ENCODE results near the gene AGPAT3. TPM values are rescaled to one million over a fixed set of nuclear protein-coding genes. Genes with fewer than 3 reads are reported as not detected.

Gene AGPAT3
- total and polyA plus RNA-seq, 7 experiments from 2014 or later: 11.4 to 121 (median 62.5) TPM

DNA sequence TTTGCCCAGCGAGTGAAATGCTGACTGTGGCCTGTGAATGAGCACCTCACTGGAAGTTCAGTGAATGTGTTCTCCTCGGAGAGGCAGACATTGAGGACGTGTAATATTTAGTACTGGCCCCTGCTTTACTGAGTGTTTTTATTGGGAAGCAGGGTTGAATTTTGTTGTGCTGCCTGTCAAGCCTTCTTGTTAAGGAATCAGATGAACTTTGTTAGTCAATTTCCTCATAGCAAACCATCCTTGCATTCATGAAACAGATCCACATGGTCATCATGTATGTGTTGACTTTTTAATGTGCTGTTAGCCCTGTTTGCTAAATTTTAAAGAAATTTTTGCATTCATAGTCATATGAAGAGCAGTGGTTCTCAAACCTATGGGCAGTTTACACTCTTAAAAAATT, 47.9 kb downstream of the AGPAT3 start:
- Mint-ChIP-seq H3K27me3 (peaks cover 0 to 4% (median 0%) of the 10 kb centered on the region in 5 donors), H3K4me1 (peaks cover 26 to 55% (median 37%) of the 10 kb centered on the region in 7 donors), H3K9me3 (peaks cover 0 to 21% (median 6%) of the 10 kb centered on the region in 11 donors), H3K4me3 (no peak overlapping the region), H3K27ac (peak overlapping the region in 5 of 9 donors; percentile 0 to 53 (median 34)), H3K36me3 (peaks cover 11 to 32% (median 24%) of the 10 kb centered on the region in 5 donors)
- CTCF ChIA-PET: no interaction called here
- Histone ChIP-seq H3K27ac (ENCODE audit: low read depth, low read length) (no peak overlapping the region), H3K36me3 (ENCODE audit: control insufficient read depth in 2 of 3, insufficient read depth in 3 of 3, low read length in 3 of 3) (peaks cover 0 to 12% (median 0%) of the 10 kb centered on the region in 3 experiments), H3K4me3 (ENCODE audit: low read length) (no peak overlapping the region), H3K9me3 (ENCODE audit: control insufficient read depth in 2 of 3, low read length in 3 of 3) (peaks cover 0 to 12% (median 0%) of the 10 kb centered on the region in 3 experiments), H3K27me3 (ENCODE audit: control insufficient read depth in 2 of 2, insufficient read depth in 2 of 2, low read length in 2 of 2) (no peaks in the 10 kb centered on the region), H3K4me1 (ENCODE audit: control insufficient read depth in 2 of 2, insufficient read depth in 2 of 2, low read length in 2 of 2) (peaks cover 7 to 13% of the 10 kb centered on the region in 2 donors)
- DNase-seq (no peak), ATAC-seq (no peak)
- POLR2A ChIA-PET: no interaction called here
- intact Hi-C loops (cut with micrococcal nuclease): no loop called here

DNA sequence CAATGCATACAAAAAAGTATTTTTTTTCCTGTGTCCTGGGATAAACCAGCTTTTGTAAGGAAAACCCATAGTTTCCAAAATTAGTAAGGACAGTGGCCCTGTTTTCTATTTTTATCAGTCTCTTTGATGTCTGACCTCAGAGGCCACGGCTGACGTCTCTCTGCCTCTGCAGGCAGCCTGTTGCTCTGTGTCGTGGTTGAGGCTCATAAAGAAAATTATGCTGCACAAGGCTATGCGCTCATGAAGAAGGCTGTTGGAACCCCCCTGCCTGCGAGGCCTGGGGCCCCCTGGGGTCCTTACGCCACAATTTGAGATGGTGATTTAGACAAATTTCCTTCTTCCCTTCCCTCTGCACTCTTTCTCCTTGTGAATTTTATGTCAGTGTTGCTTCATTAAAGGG, 48.9 kb downstream of the AGPAT3 start:
- Histone ChIP-seq H3K36me3 (ENCODE audit: control insufficient read depth in 2 of 3, insufficient read depth in 3 of 3, low read length in 3 of 3) (peaks cover 0 to 7% (median 0%) of the 10 kb centered on the region in 3 experiments), H3K4me1 (ENCODE audit: control insufficient read depth in 2 of 2, insufficient read depth in 2 of 2, low read length in 2 of 2) (peaks cover 15 to 21% of the 10 kb centered on the region in 2 donors), H3K9me3 (ENCODE audit: control insufficient read depth in 2 of 3, low read length in 3 of 3) (peaks cover 0 to 12% (median 0%) of the 10 kb centered on the region in 3 experiments), H3K27ac (ENCODE audit: low read depth, low read length) (no peak overlapping the region), H3K4me3 (ENCODE audit: low read length) (no peak overlapping the region), H3K27me3 (ENCODE audit: control insufficient read depth in 2 of 2, insufficient read depth in 2 of 2, low read length in 2 of 2) (no peaks in the 10 kb centered on the region)
- Mint-ChIP-seq H3K4me1 (peaks cover 35 to 62% (median 46%) of the 10 kb centered on the region in 7 donors), H3K4me3 (no peak overlapping the region), H3K27ac (peak overlapping the region in 5 of 9 donors; percentile 1 to 67 (median 60)), H3K27me3 (peaks cover 0 to 4% (median 0%) of the 10 kb centered on the region in 5 donors), H3K36me3 (peaks cover 11 to 34% (median 24%) of the 10 kb centered on the region in 5 donors), H3K9me3 (peaks cover 0 to 21% (median 6%) of the 10 kb centered on the region in 11 donors)
- POLR2A ChIA-PET: interaction anchor here (0.6 kb wide), 1 partner anchor 10 kb away, joined by 3 read pairs; no protein-coding TSS in a partner anchor
- CTCF ChIA-PET: no interaction called here
- intact Hi-C loops (cut with micrococcal nuclease): no loop called here
- no peak for ATAC-seq
- DNase-seq: no peak

DNA sequence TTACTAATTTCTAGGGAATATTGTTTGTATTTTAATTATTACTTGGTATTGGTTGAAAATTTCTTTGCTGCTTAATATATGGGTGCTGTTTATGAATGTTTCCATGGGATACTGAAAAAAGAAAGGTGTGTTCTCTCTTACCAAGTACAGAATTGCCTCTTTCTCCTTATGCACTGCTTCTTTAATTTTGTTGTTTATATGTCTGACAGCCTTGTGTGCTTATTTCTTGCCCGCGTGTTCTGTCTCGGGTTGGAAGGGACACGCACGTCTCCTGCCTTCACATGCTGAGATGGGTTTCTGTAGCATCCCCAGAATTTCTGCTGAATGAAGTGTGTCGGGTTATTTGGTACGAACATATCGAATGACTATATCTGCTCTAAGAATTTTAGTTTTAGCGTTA, 51.1 kb downstream of the AGPAT3 start:
- no peak for DNase-seq
- H3K4me1 Mint-ChIP-seq: peaks cover 45 to 72% (median 53%) of the 10 kb centered on the region in 7 donors
- H3K4me3 ChIP-seq (ENCODE audit: low read length): no peak overlapping the region
- H3K36me3 ChIP-seq (ENCODE audit: control insufficient read depth in 2 of 3, insufficient read depth in 3 of 3, low read length in 3 of 3): peaks cover 0 to 7% (median 0%) of the 10 kb centered on the region in 3 experiments
- H3K27ac Mint-ChIP-seq: peak overlapping the region in 8 of 9 donors; percentile 86 to 96 (median 94)
- intact Hi-C loops (cut with micrococcal nuclease): loop anchor here (2.0 to 5.0 kb wide), 4 partner anchors 49 to 127 kb away; partner anchors contain the start of genes AGPAT3 (in 1 of the 2), RRP1 (in 1 of the 2) and TRAPPC10 (in 1 of the 2)
- H3K9me3 Mint-ChIP-seq: peaks cover 0 to 20% (median 6%) of the 10 kb centered on the region in 11 donors
- peaks cover 0 to 12% (median 0%) of the 10 kb centered on the region in 3 experiments for H3K9me3 ChIP-seq (ENCODE audit: control insufficient read depth in 2 of 3, low read length in 3 of 3)
- peak overlapping the region; percentile 83 to 95 (median 89) for H3K4me3 Mint-ChIP-seq
- H3K27me3 ChIP-seq (ENCODE audit: control insufficient read depth in 2 of 2, insufficient read depth in 2 of 2, low read length in 2 of 2): no peaks in the 10 kb centered on the region
- peaks cover 16 to 24% of the 10 kb centered on the region in 2 donors for H3K4me1 ChIP-seq (ENCODE audit: control insufficient read depth in 2 of 2, insufficient read depth in 2 of 2, low read length in 2 of 2)
- no peak for ATAC-seq
- peak overlapping the region; percentile 84 for H3K27ac ChIP-seq (ENCODE audit: low read depth, low read length)
- peaks cover 0 to 4% (median 0%) of the 10 kb centered on the region in 5 donors for H3K27me3 Mint-ChIP-seq
- CTCF ChIA-PET: interaction anchor here (0.8 kb wide), 1 partner anchor 23 kb away, joined by 3 read pairs; no protein-coding TSS in a partner anchor
- POLR2A ChIA-PET: no interaction called here
- H3K36me3 Mint-ChIP-seq: peaks cover 11 to 30% (median 18%) of the 10 kb centered on the region in 5 donors

DNA sequence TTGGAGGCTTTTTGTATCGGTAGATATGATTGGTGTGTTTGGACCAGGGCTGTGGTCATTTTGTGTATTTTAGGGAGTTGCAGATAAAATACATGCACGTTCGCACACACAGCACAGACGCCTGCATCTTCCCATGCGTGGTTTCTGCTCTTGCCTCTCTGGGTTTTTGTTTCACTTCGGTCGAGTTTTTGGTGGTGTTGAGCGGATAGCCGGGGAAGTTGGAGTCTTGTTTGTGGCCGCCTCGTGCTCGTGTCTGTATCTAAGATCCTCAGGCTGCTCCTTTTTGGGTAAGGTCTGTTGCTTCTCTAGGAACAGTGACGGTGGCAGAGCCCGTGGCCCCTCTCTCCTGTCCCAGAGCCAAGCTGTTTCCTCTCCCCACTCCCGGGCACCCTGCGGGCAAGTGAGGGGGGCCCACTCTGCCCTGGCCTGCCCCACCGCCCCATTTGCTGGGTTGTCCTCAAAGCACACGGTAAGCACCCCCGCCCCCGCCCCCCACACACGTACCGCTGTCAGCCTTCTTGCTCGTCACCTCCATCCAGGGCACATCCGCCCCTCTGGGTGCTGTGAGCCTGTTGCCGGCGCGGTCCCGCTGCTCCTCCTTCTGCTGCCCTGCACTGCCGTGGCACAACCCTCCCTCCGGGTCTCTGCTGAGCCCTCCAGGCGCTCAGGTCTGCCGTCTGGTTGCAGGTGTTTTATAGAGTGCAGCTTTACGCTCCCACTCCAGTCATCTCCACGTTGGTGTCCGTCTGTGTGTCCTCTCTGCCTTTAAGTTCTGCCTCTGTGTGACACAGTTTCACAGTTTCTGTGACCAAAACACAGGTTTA, 51.9 kb downstream of the AGPAT3 start:
- peak overlapping the region; percentile 84 for H3K27ac ChIP-seq (ENCODE audit: low read depth, low read length)
- Mint-ChIP-seq H3K27me3 (peaks cover 0 to 4% (median 0%) of the 10 kb centered on the region in 5 donors), H3K4me1 (peaks cover 47 to 74% (median 61%) of the 10 kb centered on the region in 7 donors), H3K27ac (peak overlapping the region; percentile 86 to 96 (median 94)), H3K36me3 (peaks cover 10 to 26% (median 12%) of the 10 kb centered on the region in 5 donors), H3K4me3 (peak overlapping the region; percentile 83 to 95 (median 89)), H3K9me3 (peaks cover 0 to 17% (median 6%) of the 10 kb centered on the region in 11 donors)
- peaks cover 25 to 33% of the 10 kb centered on the region in 2 donors for H3K4me1 ChIP-seq (ENCODE audit: control insufficient read depth in 2 of 2, insufficient read depth in 2 of 2, low read length in 2 of 2)
- ChIA-PET POLR2A (interaction anchor here (1.1 to 2.0 kb wide), 3 partner anchors 23 to 53 kb away, joined by 3 to 9 read pairs (median 4); no protein-coding TSS in a partner anchor), CTCF (interaction anchor here (0.6 kb wide), 1 partner anchor 23 kb away, joined by 3 read pairs; no protein-coding TSS in a partner anchor)
- ATAC-seq (peak; percentile 93), DNase-seq (peak; percentile 56 to 83 (median 80))
- H3K4me3 ChIP-seq (ENCODE audit: low read length): peak overlapping the region; percentile 71
- H3K27me3 ChIP-seq (ENCODE audit: control insufficient read depth in 2 of 2, insufficient read depth in 2 of 2, low read length in 2 of 2): no peaks in the 10 kb centered on the region
- H3K9me3 ChIP-seq (ENCODE audit: control insufficient read depth in 2 of 3, low read length in 3 of 3): peaks cover 0 to 12% (median 0%) of the 10 kb centered on the region in 3 experiments
- H3K36me3 ChIP-seq (ENCODE audit: control insufficient read depth in 2 of 3, insufficient read depth in 3 of 3, low read length in 3 of 3): peaks cover 0 to 3% (median 0%) of the 10 kb centered on the region in 3 experiments
- intact Hi-C loops (cut with micrococcal nuclease): loop anchor here (1.0 to 5.0 kb wide), 8 partner anchors 22 to 128 kb away; partner anchors contain the start of genes AGPAT3 (in 1 of the 2), RRP1 (in 1 of the 2) and TRAPPC10 (in 1 of the 2)

DNA sequence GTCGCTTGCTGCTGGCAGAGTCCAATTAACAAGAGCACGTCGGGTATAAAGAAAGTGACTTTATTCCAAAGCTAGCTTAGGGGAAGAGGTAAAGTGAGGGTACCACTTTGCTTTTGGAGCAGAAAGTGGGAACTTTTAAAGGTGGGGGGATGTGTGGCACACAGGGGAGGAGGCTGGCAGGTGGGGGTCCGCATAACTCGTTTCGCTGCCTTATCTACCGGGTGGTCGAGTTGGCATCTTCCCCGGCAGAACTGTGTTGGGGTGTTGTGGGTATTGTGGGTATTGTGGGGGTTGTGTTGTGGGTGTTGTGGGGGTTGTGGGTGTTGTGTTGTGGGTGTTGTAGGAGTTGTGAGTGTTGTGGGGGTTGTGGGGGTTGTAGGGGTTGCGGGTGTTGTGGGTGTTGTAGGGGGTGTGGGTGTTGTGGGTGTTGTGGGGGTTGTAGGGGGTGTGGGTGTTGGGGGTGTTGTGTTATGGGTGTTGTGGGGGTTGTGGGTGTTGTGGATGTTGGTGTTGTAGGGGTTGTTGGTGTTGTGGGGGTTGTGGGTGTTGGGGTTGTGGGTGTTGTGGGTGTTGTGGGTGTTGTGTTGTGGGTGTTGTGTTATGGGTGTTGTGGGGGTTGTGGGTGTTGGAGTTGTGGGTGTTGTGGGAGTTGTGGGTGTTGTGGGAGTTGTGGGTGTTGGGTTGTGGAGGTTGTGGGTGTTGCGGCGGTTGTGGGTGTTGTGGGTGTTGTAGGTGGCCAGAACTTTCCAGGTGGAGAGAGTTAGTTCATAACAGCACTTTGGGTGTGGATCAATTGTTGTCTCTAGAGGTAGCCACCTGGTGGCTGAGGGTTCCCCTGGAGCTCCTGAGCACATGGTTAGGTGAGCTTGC, 52.7 kb downstream of the AGPAT3 start:
- ChIA-PET CTCF (interaction anchor here (0.5 to 1.3 kb wide), 5 partner anchors 22 to 341 kb away, joined by 3 to 8 read pairs (median 3); no protein-coding TSS in a partner anchor), POLR2A (interaction anchor here (1.0 to 2.0 kb wide), 4 partner anchors 24 to 54 kb away, joined by 3 to 9 read pairs (median 4); no protein-coding TSS in a partner anchor)
- Mint-ChIP-seq H3K27me3 (peaks cover 0 to 4% (median 0%) of the 10 kb centered on the region in 5 donors), H3K36me3 (peaks cover 2 to 18% (median 3%) of the 10 kb centered on the region in 5 donors), H3K4me1 (peaks cover 55 to 79% (median 67%) of the 10 kb centered on the region in 7 donors), H3K4me3 (peak overlapping the region; percentile 83 to 95 (median 89)), H3K27ac (peak overlapping the region; percentile 86 to 96 (median 94)), H3K9me3 (peaks cover 0 to 8% (median 2%) of the 10 kb centered on the region in 11 donors)
- intact Hi-C loops (cut with micrococcal nuclease): loop anchor here (1.0 to 5.0 kb wide), 8 partner anchors 22 to 129 kb away; partner anchors contain the start of genes AGPAT3 (in 1 of the 2), RRP1 (in 1 of the 2) and TRAPPC10 (in 1 of the 2)
- Histone ChIP-seq H3K9me3 (ENCODE audit: control insufficient read depth in 2 of 3, low read length in 3 of 3) (peaks cover 0 to 4% (median 0%) of the 10 kb centered on the region in 3 experiments), H3K4me1 (ENCODE audit: control insufficient read depth in 2 of 2, insufficient read depth in 2 of 2, low read length in 2 of 2) (peaks cover 26 to 41% of the 10 kb centered on the region in 2 donors), H3K27me3 (ENCODE audit: control insufficient read depth in 2 of 2, insufficient read depth in 2 of 2, low read length in 2 of 2) (no peaks in the 10 kb centered on the region), H3K27ac (ENCODE audit: low read depth, low read length) (peak overlapping the region; percentile 84), H3K36me3 (ENCODE audit: control insufficient read depth in 2 of 3, insufficient read depth in 3 of 3, low read length in 3 of 3) (no peaks in the 10 kb centered on the region), H3K4me3 (ENCODE audit: low read length) (peak overlapping the region; percentile 71)
- peak in 2 of 9 donors; percentile 16 to 38 for DNase-seq
- no peak for ATAC-seq
